Lower leg skin (tissue), 4 donors: ENCODE data around the gene CORO7. TPM values are rescaled to one million over a fixed set of nuclear protein-coding genes. Genes with fewer than 3 reads are reported as not detected.

Source experiments
- DNase-seq, 2 donors: peaks; one replicate each; pipeline ENCODE4 v3.0.0-alpha.2; 2019; ENCODE audit warnings: low spot score in 2 of 2
- H3K4me3 ChIP-seq: fragments of 200-600 bp; sonication (generic); 2 replicates; pipeline ENCODE4 v1.5.1; 2017; ENCODE audit warnings: mild to moderate bottlenecking, low read depth; ENCODE audit not compliant: poor library complexity, severe bottlenecking
- CTCF ChIP-seq, 3 donors: fragments of 450-650 bp; IDR thresholded peaks; one replicate each; pipeline ENCODE4 v1.5.1; 2016; ENCODE audit warnings: antibody characterized with exemption in 3 of 3, mild to moderate bottlenecking in 3 of 3, moderate library complexity in 2 of 3
- POLR2A ChIP-seq, 2 donors: fragments of 450-650 bp; IDR thresholded peaks; one replicate each; pipeline ENCODE4 v1.6.1; 2016 to 2017; ENCODE audit warnings: antibody characterized with exemption in 2 of 2, mild to moderate bottlenecking in 1 of 2, moderate library complexity in 1 of 2
- WGBS, 2 donors: methylation state at CpG; one replicate each; pipeline ENCODE4 v1.1.5; 2018; 5-methylcytosine and 5-hydroxymethylcytosine counted together
- intact Hi-C: fragments of 100-400 bp; cut with DNase I; formaldehyde crosslinking; loops from one replicate; pipeline ENCODE4 v1.15.0; 2023; ENCODE audit warnings: low total_unique reads
- total RNA-seq, 4 donors: library from RNA; depleted of rRNA; stranded (reverse); fragments of >200 nt; gene quantifications; one replicate each; pipeline ENCODE4 v1.1.0, GENCODE V29; 2016

Gene CORO7
- total RNA-seq, 4 donors from 2014 or later: 18.4 to 39.0 (median 22.7) TPM

- intact Hi-C loops: loop anchor here (10.0 kb wide), 1 partner anchor 188 kb away; no protein-coding TSS in a partner anchor
- no peak for DNase-seq
- TF ChIP-seq POLR2A (IDR thresholded peaks at IDR 0.05): no peak
- TF ChIP-seq CTCF (IDR thresholded peaks at IDR 0.05): no peak
- 56 to 81% methylated on average over 5 to 6 of the region's 6 CpGs for WGBS, 2 donors
- no peak overlapping the region for H3K4me3 ChIP-seq
These were observed 23.2 kb downstream of the CORO7 start for GRCh38 chr16:4393240-4393600.

- TF ChIP-seq POLR2A (IDR thresholded peaks at IDR 0.05) (no peak), CTCF (IDR thresholded peaks at IDR 0.05) (no peak)
- intact Hi-C loops: loop anchor here (10.0 kb wide), 1 partner anchor 188 kb away; no protein-coding TSS in a partner anchor
- H3K4me3 ChIP-seq: no peak overlapping the region
- WGBS, 2 donors: 38 to 48% methylated on average over 25 of the region's 27 CpGs
- no peak for DNase-seq
These were observed 23.8 kb downstream of the CORO7 start for GRCh38 chr16:4392382-4393239.

GRCh38 chr16:4391631-4392381 is 24.6 kb downstream of the CORO7 start:
- DNase-seq: no peak

GRCh38 chr16:4390266-4391260 is 25.8 kb downstream of the CORO7 start:
- intact Hi-C loops: loop anchor here (10.0 kb wide), 1 partner anchor 186 kb away; no protein-coding TSS in a partner anchor
- TF ChIP-seq POLR2A (IDR thresholded peaks at IDR 0.05) (no peak), CTCF (IDR thresholded peaks at IDR 0.05) (no peak)
- DNase-seq: no peak
- WGBS, 2 donors: 88 to 92% methylated on average over 18 of the region's 18 CpGs
- H3K4me3 ChIP-seq: no peak overlapping the region

More at GRCh38 chr16:4391631-4392381, 24.6 kb downstream of the CORO7 start:
- no peak overlapping the region for H3K4me3 ChIP-seq
- intact Hi-C loops: loop anchor here (10.0 kb wide), 1 partner anchor 187 kb away; no protein-coding TSS in a partner anchor
- TF ChIP-seq CTCF (IDR thresholded peaks at IDR 0.05) (no peak), POLR2A (IDR thresholded peaks at IDR 0.05) (no peak)
- WGBS, 2 donors: 80% methylated on average over 15 to 22 of the region's 22 CpGs
